EL (cell line): ENCODE results near the gene PCF11.
"Not testable (repeated sequence)": the region's sequence is repeated elsewhere in the genome, so short reads cannot be mapped to it uniquely, and the experiment has no call there.

ENCODE experiments used
- DNase-seq: peaks from one replicate; pipeline ENCODE4 v3.0.0-alpha.2; 2016

The PCF11 gene

DNA sequence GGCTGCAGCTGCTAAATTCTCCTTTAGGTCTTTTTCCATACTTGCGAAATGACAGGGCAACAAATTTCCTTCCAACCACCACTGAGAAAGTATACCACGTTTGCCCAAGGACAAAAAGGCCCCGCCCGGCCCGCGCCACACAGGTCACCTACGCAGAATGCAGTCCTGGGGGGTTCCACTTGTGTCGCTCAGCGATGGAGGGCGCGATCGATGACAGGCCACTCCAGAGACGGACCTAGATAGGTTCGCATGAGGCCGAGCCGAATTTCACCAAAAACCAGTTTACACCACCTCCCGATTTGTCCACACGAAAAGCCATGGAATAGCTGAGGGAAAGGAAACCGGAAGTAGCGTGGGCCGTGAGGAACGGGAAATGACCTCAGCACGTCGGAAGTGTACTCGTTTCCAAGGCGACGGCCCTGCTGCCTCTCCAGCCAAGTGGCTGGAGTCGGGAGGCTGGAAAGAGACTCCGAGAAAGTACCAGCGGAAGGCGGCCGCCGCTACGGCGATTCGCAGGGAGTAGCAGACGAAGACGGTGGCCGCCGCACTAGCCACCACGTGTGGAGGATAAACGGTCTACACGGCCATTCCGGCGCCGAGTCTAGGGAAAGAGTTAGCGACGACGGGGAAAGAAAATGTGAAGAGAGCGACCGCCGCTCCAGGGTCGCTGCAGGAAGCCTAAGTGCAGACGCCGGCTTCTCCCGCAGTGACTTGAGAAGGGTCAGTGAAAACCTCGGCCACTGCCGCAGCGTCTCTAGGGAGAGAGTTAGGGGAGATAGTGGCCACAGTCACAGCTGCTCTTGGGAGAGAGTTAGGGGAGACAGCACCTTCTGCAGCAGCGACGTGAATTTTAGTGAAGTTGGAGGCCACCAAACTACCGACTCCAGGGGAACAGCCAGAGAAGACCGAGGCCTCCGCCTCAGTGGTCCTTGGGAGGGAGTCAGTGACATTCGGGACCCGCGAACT, 36.7 kb downstream of the PCF11 start, which contains the start of gene ANKRD42:
ANKRD42 (plus strand) TSS at position 398 of the 966 bp plus-strand sequence. CDS start 959 bp downstream, outside the sequence.
- DNase-seq = peak; percentile 96

DNA sequence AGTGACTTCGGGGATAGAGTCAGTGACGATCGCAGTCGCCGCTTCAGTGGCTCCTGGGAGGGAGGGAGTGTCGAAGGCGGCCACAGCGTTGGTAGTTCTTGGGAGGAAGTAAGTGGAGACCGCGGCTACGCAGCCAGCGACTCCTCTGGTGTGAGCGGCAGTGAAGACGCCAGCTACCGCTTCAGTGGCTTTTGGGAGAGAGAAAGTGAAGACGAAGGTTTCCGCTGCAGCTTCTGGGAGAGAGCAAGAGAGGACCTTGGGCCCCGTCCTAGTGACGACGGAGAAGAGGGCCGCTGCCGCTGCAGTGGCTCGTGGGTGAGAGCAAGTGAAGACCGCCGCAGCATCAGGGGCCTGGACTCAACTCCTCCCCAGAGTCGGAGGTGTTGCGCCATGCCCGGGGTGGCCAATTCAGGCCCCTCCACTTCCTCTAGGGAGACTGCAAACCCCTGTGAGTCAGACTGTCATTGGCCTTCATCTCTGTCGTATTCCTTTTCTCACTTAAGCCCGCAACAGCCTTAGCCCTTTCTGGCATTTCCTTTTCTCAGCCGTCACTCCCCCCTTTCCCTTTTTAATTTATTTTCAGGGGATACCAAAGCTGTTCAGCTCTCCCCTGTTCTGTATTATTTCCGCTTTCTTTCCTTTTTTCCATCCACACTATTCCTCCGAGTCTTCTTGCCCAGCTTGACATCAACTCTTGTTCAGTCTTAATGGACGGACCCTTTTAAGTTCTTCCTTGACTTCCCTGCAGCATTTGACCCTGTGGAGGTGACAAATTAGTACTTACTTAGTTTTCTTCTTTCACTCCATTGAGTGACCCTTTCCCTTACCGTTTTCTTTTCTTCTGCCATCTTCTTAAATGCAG, 37.6 kb downstream of the PCF11 start:
- DNase-seq = peak; percentile 87

DNA sequence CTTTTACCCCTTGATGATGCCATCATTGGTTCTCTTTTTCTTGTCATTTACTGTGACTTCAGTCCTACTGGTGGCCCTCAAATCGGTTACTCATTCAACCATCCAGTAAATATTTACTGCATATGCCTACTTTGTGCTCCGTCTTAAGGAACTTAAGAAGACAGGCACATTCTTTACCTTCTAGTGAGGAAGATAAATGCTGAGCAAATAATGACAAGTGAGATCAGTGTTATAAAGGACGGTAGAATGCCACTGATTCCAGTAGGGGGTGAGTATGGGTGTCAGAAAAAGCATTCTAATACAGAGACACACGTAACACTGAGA, 38.2 kb downstream of the PCF11 start:
- DNase-seq = peak; percentile 17

DNA sequence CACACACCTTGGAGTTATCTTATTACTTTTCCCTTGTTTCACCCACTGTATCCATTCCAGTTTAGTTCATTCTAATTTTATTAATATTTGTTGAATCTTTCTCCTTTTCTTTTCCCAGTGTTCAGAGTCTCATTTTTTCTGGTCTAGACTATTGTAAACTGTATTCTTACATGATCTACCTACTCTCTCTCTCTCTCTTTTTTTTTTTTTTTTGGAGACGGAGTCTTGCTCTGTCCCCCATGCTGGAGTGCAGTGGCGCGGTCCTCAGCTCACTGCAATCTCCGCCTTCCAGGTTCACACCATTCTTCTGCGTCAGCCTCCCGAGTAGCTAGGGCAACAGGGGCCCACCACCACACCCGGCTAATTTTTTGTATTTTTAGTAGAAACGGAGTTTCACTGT, 38.7 kb downstream of the PCF11 start:
- no peak for DNase-seq

DNA sequence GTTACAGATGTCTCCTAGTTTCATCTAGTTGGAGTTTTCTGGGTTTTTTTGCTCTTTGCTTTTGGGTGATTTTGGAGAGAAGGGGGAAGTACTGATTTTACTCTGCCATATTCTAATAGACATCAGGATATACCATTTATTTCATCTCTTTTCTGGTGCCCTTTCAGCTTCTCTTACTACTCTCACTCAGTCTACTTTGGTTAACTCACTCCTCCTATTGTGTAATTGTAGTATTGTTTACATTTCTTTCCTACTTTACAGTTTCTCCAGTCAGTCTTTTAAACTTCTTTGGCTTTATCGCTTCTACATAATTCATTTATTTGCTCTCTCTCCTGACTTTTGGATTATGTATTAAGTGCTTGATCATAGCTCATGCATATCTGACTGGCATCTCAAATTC, 43.1 kb downstream of the PCF11 start:
- no peak for DNase-seq

DNA sequence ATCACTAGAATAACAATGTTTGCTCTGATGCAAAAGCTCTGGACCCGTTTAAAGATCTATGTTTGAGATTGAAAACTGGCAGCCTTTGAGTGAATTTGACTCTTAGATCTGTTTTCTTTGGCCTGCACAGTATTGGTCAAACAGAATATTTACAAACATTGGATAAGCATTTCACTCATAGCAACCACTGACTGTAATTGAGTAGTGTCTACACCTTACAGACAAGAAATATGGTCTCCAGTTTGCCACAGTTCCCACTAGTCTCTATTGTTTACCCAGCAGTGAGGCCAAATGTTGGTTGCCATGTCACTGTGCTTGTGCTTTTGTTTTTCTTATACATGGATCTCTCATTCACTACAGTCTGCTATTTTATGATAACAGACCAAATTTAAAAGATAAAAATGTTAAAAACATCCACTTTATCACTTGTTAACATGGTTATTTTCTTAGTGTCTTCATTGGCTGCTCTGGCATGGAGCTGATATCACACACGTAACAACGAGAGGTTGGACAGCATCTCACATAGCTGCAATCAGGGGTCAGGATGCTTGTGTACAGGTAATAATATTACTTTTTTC, 48.8 kb downstream of the PCF11 start:
- DNase-seq = no peak

DNA sequence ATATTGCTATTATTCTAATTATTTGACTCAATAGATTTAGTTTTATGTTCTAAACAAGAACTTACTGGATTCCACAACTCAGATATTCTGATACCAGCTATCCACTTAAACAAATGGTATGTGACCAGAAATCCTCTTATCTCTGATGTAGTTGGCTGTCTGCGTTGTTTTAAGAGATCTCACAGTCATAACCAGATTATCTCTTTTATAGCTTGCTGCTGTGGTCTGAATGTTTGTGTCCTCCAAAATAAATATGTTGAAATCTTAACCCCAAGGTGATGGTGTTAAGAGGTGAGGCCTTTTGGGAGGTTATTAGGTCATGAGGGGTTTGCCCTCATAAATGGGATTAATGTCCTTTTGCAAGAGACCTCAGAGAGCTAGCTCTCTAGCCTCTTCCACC, 49.3 kb downstream of the PCF11 start:
- no peak for DNase-seq

DNA sequence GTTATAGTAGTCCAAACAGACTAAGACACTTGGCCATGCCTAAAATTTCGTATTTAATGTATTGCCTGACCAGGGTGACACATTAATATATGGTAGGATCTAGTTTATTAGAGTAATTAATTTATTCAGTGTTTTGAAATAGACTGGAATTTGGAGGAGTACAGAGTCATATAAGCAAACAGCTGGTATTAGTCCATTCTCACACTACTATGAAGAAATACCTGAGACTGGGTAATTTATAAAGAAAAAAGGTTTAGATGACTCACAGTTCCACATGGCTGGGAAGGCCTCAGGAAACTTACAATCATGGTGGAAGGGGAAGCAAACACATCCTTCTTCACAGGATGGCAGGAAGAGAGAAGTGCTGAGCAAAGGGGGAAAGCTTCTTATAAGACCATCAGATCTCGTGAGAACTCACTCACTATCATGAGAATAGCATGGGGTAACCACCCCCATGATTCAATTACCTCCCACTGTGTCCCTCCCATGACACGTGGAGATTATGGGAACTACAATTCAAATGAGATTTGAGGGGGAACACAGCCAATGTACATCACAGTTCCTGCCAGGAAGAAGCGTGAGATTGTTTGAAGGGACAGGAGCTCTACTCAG, 49.9 kb downstream of the PCF11 start:
- DNase-seq = not testable (repeated sequence)

DNA sequence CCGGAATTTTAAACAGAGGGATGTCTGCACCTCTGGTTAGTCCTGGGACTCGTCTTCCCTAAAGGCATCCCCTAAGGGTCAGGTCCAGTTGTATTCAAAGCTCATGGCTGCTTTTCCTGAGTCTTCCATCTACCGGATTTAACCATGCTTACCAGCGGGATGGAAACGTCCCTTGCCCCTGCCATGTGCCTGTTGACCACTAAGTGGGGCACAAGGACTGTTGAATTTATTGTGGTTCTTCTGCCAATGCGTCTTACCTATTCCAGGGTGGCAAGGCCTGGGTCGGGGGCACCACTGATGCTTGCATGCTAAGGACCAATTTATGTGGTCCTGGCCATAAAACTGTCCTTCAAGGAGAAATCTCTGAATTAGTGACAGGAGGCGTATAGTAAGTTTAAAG, 62.2 kb downstream of the PCF11 start:
- DNase-seq = no peak

DNA sequence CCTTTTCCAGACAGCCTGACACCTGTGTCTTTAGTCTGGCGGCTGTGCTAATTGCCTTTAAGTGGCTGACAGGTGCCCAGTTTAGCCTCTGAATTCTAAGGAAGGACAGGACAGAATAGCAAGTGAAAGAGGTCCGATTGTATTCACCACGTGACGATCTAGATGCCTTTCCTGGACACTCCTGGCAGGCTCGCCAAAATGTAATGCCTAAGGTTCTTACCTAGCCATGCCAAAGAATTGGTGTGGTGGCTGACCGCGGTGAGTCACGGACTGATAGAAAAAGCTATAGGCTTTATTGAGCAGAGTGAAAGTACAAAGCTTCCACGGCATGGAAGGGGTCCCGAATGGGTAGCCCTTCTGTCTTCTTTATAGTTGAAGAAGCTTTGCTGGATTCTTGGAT, 63.3 kb downstream of the PCF11 start:
- DNase-seq = no peak

DNA sequence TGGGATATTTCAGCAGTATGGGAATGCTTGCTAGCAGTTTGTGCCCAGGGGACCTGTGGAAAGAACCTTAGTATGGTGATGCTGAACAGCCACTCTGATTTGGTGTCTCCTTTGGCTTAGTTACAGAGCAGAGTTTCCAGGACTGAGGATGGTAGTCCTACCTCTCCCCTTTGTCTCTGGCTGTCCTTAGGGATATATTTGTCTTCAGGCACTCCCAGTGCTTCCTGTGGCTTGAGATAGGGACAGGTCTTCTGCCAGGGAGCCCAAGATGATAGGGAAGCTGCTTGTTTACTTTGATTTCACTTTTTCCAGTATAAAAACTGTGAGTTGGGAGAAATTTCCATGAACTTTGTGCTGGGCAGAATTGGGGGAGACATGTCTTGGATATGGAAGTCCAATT, 64.8 kb downstream of the PCF11 start:
- no peak for DNase-seq

DNA sequence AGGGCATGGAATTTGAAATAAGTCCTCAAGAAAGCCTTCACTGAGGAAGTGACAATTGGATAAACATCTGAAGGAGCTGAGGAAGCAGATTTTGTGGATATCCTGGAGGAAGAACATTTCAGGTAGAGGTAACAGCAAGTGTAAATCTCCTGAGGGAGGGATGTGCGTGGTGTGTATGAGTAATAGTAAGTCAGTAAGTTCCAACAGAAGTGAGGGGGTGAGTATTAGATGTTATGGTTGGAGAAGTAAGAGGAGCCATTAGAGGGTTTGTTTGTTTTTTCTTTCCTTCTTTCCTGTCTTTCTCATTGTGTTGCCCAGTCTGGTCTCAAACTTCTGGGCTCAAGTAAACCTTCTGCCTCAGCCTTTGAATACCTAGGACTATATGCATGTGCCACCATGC, 65.6 kb downstream of the PCF11 start:
- no peak for DNase-seq

DNA sequence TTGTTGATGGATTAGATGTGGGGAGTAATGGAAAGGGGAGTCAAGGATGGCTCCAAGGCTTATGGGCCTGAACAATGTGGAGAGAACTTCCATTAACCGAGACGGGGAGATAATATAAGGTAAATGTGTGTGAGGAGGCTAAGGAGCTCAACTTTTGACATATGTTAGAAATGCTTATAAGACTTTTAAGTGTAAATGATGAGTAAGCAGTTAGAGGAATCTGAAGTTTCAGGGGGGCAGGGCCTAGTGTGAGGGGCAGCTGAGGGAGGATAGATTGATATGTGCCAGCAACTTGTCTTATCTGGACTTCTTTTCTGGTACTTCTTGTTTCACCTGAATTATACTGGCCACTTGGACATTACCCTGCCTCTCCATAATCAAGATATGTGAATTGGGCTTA, 66.5 kb downstream of the PCF11 start:
- DNase-seq = no peak

DNA sequence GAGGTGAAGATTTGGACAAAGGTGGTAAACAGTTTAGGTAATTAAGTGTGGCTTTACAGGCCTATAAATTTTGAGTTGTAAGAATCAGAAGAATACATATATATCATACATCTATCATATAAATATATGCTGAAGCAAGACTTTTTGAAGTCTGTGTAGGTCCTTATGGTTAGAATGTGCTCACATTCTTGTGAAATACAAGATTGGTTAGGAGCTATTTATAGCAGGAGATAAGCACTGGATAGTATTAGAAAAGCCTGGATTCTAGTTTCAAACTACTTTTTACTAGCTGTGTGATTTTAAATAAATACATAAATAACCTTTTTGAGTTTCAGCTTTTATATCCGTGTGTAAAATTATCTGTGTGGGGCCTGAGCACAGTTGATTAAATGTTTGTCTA, 78.9 kb downstream of the PCF11 start:
- no peak for DNase-seq
